Liver (tissue), 9 donors: ENCODE data around the gene KLF15. TPM values are rescaled to one million over a fixed set of nuclear protein-coding genes. Genes with fewer than 3 reads are reported as not detected.

Experiments
- DNase-seq: peaks from one replicate; pipeline ENCODE4 v3.0.0-alpha.2; 2017; ENCODE audit warnings: low spot score
- H3K27ac ChIP-seq, 2 donors: one replicate each; pipeline ENCODE4 v1.7.0; 2013; ENCODE audit warnings: inconsistent platforms in 2 of 2, low read length in 2 of 2, control low read depth in 1 of 2, low read depth in 1 of 2, mild to moderate bottlenecking in 1 of 2
- H3K27me3 ChIP-seq, 4 donors: one replicate each; pipeline versions ENCODE4 v1.6.1 to v1.7.0; 2013; ENCODE audit warnings: low read length in 3 of 4, inconsistent platforms in 1 of 4, mild to moderate bottlenecking in 1 of 4, moderate library complexity in 1 of 4; ENCODE audit not compliant: control insufficient read depth in 4 of 4, insufficient read depth in 4 of 4
- H3K36me3 ChIP-seq, 4 donors: one replicate each; pipeline versions ENCODE4 v1.6.1 to v1.7.0; 2013; ENCODE audit warnings: low read length in 3 of 4, mild to moderate bottlenecking in 3 of 4, low read depth in 1 of 4, moderate library complexity in 1 of 4; ENCODE audit not compliant: control insufficient read depth in 4 of 4, insufficient read depth in 3 of 4
- H3K4me1 ChIP-seq, 4 donors: one replicate each; pipeline versions ENCODE4 v1.6.1 to v1.7.0; 2013; ENCODE audit warnings: low read length in 3 of 4, mild to moderate bottlenecking in 3 of 4, moderate library complexity in 1 of 4; ENCODE audit not compliant: control insufficient read depth in 4 of 4, insufficient read depth in 4 of 4
- H3K4me3 ChIP-seq, 3 donors: one replicate each; pipeline versions ENCODE4 v1.6.1 to v1.7.0; 2013; ENCODE audit warnings: low read length in 3 of 3, control low read depth in 1 of 3, low read depth in 1 of 3, mild to moderate bottlenecking in 1 of 3
- H3K9ac ChIP-seq, 2 donors: one replicate each; pipeline ENCODE4 v1.7.0; 2013; ENCODE audit warnings: low read length in 2 of 2, mild to moderate bottlenecking in 2 of 2, moderate library complexity in 2 of 2, control low read depth in 1 of 2, low read depth in 1 of 2
- H3K9me3 ChIP-seq, 4 donors: one replicate each; pipeline versions ENCODE4 v1.6.1 to v1.7.0; 2013; ENCODE audit warnings: low read length in 3 of 4; ENCODE audit not compliant: control insufficient read depth in 4 of 4
- ATF3 ChIP-seq: IDR thresholded peaks from 2 replicates; pipeline ENCODE4 v1.6.1; 2016; ENCODE audit warnings: antibody characterized with exemption
- GABPA ChIP-seq, 2 donors: IDR thresholded peaks in 1 of 2; conservative IDR thresholded peaks in 1 of 2; 2 replicates each; pipeline ENCODE4 v1.6.1; 2016; ENCODE audit warnings: antibody characterized with exemption in 2 of 2, mild to moderate bottlenecking in 1 of 2, moderate library complexity in 1 of 2
- HNF4A ChIP-seq, 2 donors: conservative IDR thresholded peaks; 2 replicates each; pipeline ENCODE4 v1.6.1; 2016; ENCODE audit warnings: antibody characterized with exemption in 2 of 2, mild to moderate bottlenecking in 2 of 2
- HNF4G ChIP-seq: IDR thresholded peaks from 2 replicates; pipeline ENCODE4 v1.6.1; 2016; ENCODE audit warnings: antibody characterized with exemption
- JUND ChIP-seq, 2 donors: IDR thresholded peaks; 2 replicates each; pipeline ENCODE4 v1.6.1; 2016; ENCODE audit warnings: antibody characterized with exemption in 2 of 2
- MAX ChIP-seq: IDR thresholded peaks from 2 replicates; pipeline ENCODE4 v1.6.1; 2016; ENCODE audit warnings: antibody characterized with exemption
- RAD21 ChIP-seq, 2 donors: IDR thresholded peaks; 2 replicates each; pipeline ENCODE4 v1.6.1; 2016; ENCODE audit warnings: antibody characterized with exemption in 2 of 2, mild to moderate bottlenecking in 2 of 2
- RXRA ChIP-seq, 2 donors: IDR thresholded peaks; 2 replicates each; pipeline ENCODE4 v1.6.1; 2017 to 2018; ENCODE audit warnings: antibody characterized with exemption in 2 of 2, mild to moderate bottlenecking in 1 of 2
- TAF1 ChIP-seq: conservative IDR thresholded peaks from 2 replicates; pipeline ENCODE4 v1.6.1; 2016; ENCODE audit warnings: antibody characterized with exemption, mild to moderate bottlenecking
- YY1 ChIP-seq: IDR thresholded peaks from 2 replicates; pipeline ENCODE4 v1.6.1; 2016; ENCODE audit warnings: antibody characterized with exemption, mild to moderate bottlenecking
- WGBS: extraction: QIAGEN DNeasy Blood & Tissue Kit; methylation state at CpG from one replicate; pipeline ENCODE4 v1.1.7; 2013; 5-methylcytosine and 5-hydroxymethylcytosine counted together
- polyA plus RNA-seq, 2 donors: library from polyadenylated mRNA; stranded (reverse) in 1 of 2; unstranded in 1 of 2; fragments of 200-250 nt in 1 of 2; fragments of >200 nt in 1 of 2; fragmentation: Nextera tagmentation in 1 of 2; extraction: Ambion mirVana in 1 of 2; gene quantifications; one replicate each; pipeline versions ENCODE4 v1.2.1 to v1.2.3, GENCODE V29; 2013 to 2015
- total RNA-seq, 2 donors: library from RNA; depleted of rRNA; stranded (reverse); fragments of >200 nt; gene quantifications; one replicate each; pipeline ENCODE4 v1.2.3, GENCODE V29; 2014
- donor health status: healthy.
- donor health status: healthy.
- donor health status: healthy.
- donor health status: healthy.
- donor health status: healthy.

KLF15 gene
- total and polyA plus RNA-seq, 4 donors: 21.4 to 103 (median 49.3) TPM

- H3K4me1 ChIP-seq: peaks cover 0 to 3% (median 1%) of the 10 kb centered on the region in 4 donors
- no peak for TF ChIP-seq TAF1
- no peak for TF ChIP-seq GABPA (IDR thresholded peaks at IDR 0.05 in 1 of 2, conservative IDR thresholded peaks at IDR 0.05 in 1 of 2)
- no peak for TF ChIP-seq RXRA (IDR thresholded peaks at IDR 0.05)
- no peak for TF ChIP-seq ATF3
- no peak for TF ChIP-seq JUND (IDR thresholded peaks at IDR 0.05)
- no peak for TF ChIP-seq RAD21 (IDR thresholded peaks at IDR 0.05)
- TF ChIP-seq HNF4A (conservative IDR thresholded peaks at IDR 0.05): no peak
- no peak for TF ChIP-seq MAX
- DNase-seq: no peak
- H3K27me3 ChIP-seq: peaks cover 0 to 2% (median 0%) of the 10 kb centered on the region in 4 donors
- no peak within 1 kb of the TSS for H3K27ac ChIP-seq
- no peaks in the 10 kb centered on the region for H3K36me3 ChIP-seq
- no peak within 1 kb of the TSS for H3K9ac ChIP-seq
- 44% methylated on average over 43 of the region's 43 CpGs for WGBS
- H3K9me3 ChIP-seq: no peaks in the 10 kb centered on the region
- no peak within 1 kb of the TSS for H3K4me3 ChIP-seq
Observed at GRCh38 chr3:126394179-126394976, 37.2 kb upstream of the KLF15 start, which contains the start of gene CFAP100. Gene CFAP100, plus strand, starts transcription at chr3:126394909. Its CDS starts 1,092 bp downstream, at chr3:126396001.

GRCh38 chr3:126393563-126393962, 36.4 kb upstream of the KLF15 start:
- no peak for TF ChIP-seq HNF4A (conservative IDR thresholded peaks at IDR 0.05)
- 88% methylated on average over 4 of the region's 4 CpGs for WGBS
- no peak for DNase-seq

GRCh38 chr3:126392246-126392645, 35.0 kb upstream of the KLF15 start:
- WGBS: 88% methylated on average over 12 of the region's 12 CpGs
- Histone ChIP-seq H3K27me3 (peaks cover 0 to 2% (median 0%) of the 10 kb centered on the region in 4 donors), H3K9me3 (no peaks in the 10 kb centered on the region), H3K4me1 (peaks cover 0 to 8% (median 4%) of the 10 kb centered on the region in 4 donors), H3K27ac (no peak overlapping the region), H3K4me3 (no peak overlapping the region), H3K36me3 (no peaks in the 10 kb centered on the region), H3K9ac (no peak overlapping the region)
- no peak for DNase-seq
- TF ChIP-seq RXRA (IDR thresholded peaks at IDR 0.05): no peak
- no peak for TF ChIP-seq HNF4G
- no peak for TF ChIP-seq GABPA (IDR thresholded peaks at IDR 0.05 in 1 of 2, conservative IDR thresholded peaks at IDR 0.05 in 1 of 2)
- TF ChIP-seq RAD21 (IDR thresholded peaks at IDR 0.05): no peak
- no peak for TF ChIP-seq YY1
- TF ChIP-seq TAF1: no peak

More at GRCh38 chr3:126393563-126393962, 36.4 kb upstream of the KLF15 start:
- Histone ChIP-seq H3K9ac (no peak overlapping the region), H3K36me3 (no peaks in the 10 kb centered on the region), H3K27me3 (peaks cover 0 to 2% (median 0%) of the 10 kb centered on the region in 4 donors), H3K4me3 (no peak overlapping the region), H3K27ac (no peak overlapping the region), H3K9me3 (no peaks in the 10 kb centered on the region), H3K4me1 (peaks cover 0 to 8% (median 4%) of the 10 kb centered on the region in 4 donors)

- no peak overlapping the region for H3K9ac ChIP-seq
- H3K27ac ChIP-seq: no peak overlapping the region
- H3K9me3 ChIP-seq: no peaks in the 10 kb centered on the region
- 14% methylated on average over 1 of the region's 1 CpG for WGBS
- DNase-seq: no peak
- TF ChIP-seq HNF4G (no peak), RAD21 (IDR thresholded peaks at IDR 0.05) (no peak), MAX (no peak), JUND (IDR thresholded peaks at IDR 0.05) (no peak), RXRA (IDR thresholded peaks at IDR 0.05) (no peak)
- H3K27me3 ChIP-seq: peaks cover 0 to 2% (median 0%) of the 10 kb centered on the region in 4 donors
- H3K4me3 ChIP-seq: no peak overlapping the region
- H3K4me1 ChIP-seq: peaks cover 0 to 8% (median 4%) of the 10 kb centered on the region in 4 donors
- no peaks in the 10 kb centered on the region for H3K36me3 ChIP-seq
Observed at GRCh38 chr3:126391631-126392030, 34.4 kb upstream of the KLF15 start.
